ENCODE measurements around the gene UQCRQ. TPM values are rescaled to one million over a fixed set of nuclear protein-coding genes. Genes with fewer than 3 reads are reported as not detected.
A peak's percentile ranks its signal among the peaks of the same experiment; 100 is the strongest.

UQCRQ gene
- total and polyA plus RNA-seq, 2 of the 13 experiments (the other 11 are each of a cell fraction or from before 2014, with no cell fraction given) = 257 to 575 TPM

DNA sequence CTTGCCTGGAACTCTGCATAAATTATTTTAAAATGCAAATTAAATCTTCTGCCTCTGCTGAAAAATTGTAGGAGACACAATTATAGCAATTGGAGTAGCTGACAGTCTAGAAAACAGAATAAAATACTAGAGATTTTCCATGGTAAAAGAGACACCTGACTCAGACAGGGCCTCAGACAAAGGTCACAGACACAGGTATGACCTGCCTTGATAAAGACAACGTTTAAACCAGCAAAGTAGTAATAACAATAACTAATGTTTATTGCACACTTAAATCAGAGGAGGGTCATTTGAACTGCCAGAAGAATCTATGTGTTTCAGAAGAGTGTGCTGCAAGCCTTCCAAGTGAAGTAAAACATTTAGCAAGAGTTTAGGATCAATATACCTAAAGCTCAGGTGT, 49.4 kb upstream of the UQCRQ start:
- no peak overlapping the region for H2AFZ ChIP-seq (ENCODE audit: low read length)
- H3K79me2 ChIP-seq (ENCODE audit: insufficient read depth, low read length) = no peaks in the 10 kb centered on the region
- BruUV-seq (replicated peaks) = no TSS peak
- H3K36me3 ChIP-seq (replicated peaks in 1 of 2; ENCODE audit: control insufficient read depth in 1 of 2, insufficient read depth in 2 of 2, low read length in 2 of 2) = no peaks in the 10 kb centered on the region
- CTCF ChIA-PET (ENCODE audit: low intra/inter-chr PET ratio, low total read pairs) = no interaction called here
- POLR2A ChIA-PET = interaction anchor here (6.7 kb wide), 1 partner anchor 8 kb away, joined by 176 read pairs; no protein-coding TSS in a partner anchor
- H3K27ac ChIP-seq (ENCODE audit: extremely low read length, insufficient read depth, low read length) = no peak overlapping the region
- intact Hi-C loops (cut with micrococcal nuclease; ENCODE audit: unreplicated experiment) = no loop called here
- TF ChIP-seq, protein P1, sequence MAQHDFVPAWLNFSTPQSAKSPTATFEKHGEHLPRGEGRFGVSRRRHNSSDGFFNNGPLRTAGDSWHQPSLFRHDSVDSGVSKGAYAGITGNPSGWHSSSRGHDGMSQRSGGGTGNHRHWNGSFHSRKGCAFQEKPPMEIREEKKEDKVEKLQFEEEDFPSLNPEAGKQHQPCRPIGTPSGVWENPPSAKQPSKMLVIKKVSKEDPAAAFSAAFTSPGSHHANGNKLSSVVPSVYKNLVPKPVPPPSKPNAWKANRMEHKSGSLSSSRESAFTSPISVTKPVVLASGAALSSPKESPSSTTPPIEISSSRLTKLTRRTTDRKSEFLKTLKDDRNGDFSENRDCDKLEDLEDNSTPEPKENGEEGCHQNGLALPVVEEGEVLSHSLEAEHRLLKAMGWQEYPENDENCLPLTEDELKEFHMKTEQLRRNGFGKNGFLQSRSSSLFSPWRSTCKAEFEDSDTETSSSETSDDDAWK (CRISPR knock-in tag; IDR thresholded peaks at IDR 0.05) = no peak
- TF ChIP-seq MLLT10 (CRISPR knock-in tag; IDR thresholded peaks at IDR 0.05) = no peak
- no peak for TF ChIP-seq KDM1A (CRISPR knock-in tag; IDR thresholded peaks at IDR 0.05)
- no peaks in the 10 kb centered on the region for H4K20me1 ChIP-seq (ENCODE audit: insufficient read depth, low read length)
- WGBS (ENCODE audit: low lambda C conversion rate) = 4% methylated on average over 1 of the region's 1 CpG
- ATAC-seq (no peak), DNase-seq (ENCODE audit: low spot score) (no peak), FAIRE-seq (no peak)
- H3K4me1 ChIP-seq (ENCODE audit: insufficient read depth, low read length) = peaks cover 60% of the 10 kb centered on the region
- H3K9me3 ChIP-seq (ENCODE audit: low read length) = no peaks in the 10 kb centered on the region
- H3K9ac ChIP-seq (ENCODE audit: insufficient read depth, low read depth, low read length) = no peak overlapping the region
- in situ Hi-C loops (cut with HindIII; ENCODE audit: extremely low pct_ligation_motif_present, low pct_unique_long_range_greater_than_20kb) = loop anchor here (5.0 kb wide), 1 partner anchor 45 kb away; no protein-coding TSS in a partner anchor
- no peaks in the 10 kb centered on the region for H3K27me3 ChIP-seq (ENCODE audit: control insufficient read depth in 1 of 2, insufficient read depth in 2 of 2, low read length in 2 of 2)
- no peak overlapping the region for H3K4me3 ChIP-seq (replicated peaks in 1 of 3; ENCODE audit: insufficient read depth in 1 of 3, low read depth in 2 of 3, low read length in 3 of 3)
- H3K4me2 ChIP-seq (ENCODE audit: low read depth, low read length) = no peak overlapping the region

DNA sequence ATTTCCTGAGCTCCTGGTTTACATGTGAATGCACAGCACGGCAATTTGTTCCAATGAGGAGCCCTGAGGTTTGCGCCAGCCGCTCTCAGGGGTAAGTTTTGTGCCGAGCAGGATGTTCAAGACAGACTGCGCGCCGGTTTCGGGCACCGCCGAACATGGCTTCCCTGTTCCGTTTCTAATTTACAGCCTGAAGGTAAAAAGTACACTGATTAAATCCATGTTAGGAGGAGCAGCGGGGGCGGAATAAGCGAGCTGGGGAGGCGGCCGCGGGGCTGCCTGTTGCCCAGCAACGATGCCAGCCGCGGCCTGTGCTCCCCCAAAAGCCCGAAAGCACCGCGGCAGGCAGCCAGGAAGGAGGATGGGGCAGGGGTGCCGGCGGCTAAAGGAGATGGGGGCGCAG, 47.0 kb upstream of the UQCRQ start:
- no peak for DNase-seq (ENCODE audit: low spot score)
- Histone ChIP-seq H3K79me2 (ENCODE audit: insufficient read depth, low read length) (no peaks in the 10 kb centered on the region), H3K4me1 (ENCODE audit: insufficient read depth, low read length) (peaks cover 56% of the 10 kb centered on the region), H3K27ac (ENCODE audit: extremely low read length, insufficient read depth, low read length) (no peak overlapping the region), H4K20me1 (ENCODE audit: insufficient read depth, low read length) (no peaks in the 10 kb centered on the region), H2AFZ (ENCODE audit: low read length) (no peak overlapping the region), H3K9me3 (ENCODE audit: low read length) (no peaks in the 10 kb centered on the region), H3K4me2 (ENCODE audit: low read depth, low read length) (no peak overlapping the region), H3K9ac (ENCODE audit: insufficient read depth, low read depth, low read length) (no peak overlapping the region), H3K36me3 (replicated peaks in 1 of 2; ENCODE audit: control insufficient read depth in 1 of 2, insufficient read depth in 2 of 2, low read length in 2 of 2) (peaks cover 4 to 11% of the 10 kb centered on the region in 2 experiments; a peak in 3 of 5 replicates), H3K4me3 (replicated peaks in 1 of 3; ENCODE audit: insufficient read depth in 1 of 3, low read depth in 2 of 3, low read length in 3 of 3) (no peak overlapping the region), H3K27me3 (ENCODE audit: control insufficient read depth in 1 of 2, insufficient read depth in 2 of 2, low read length in 2 of 2) (no peaks in the 10 kb centered on the region)
- ATAC-seq = no peak
- ChIA-PET CTCF (ENCODE audit: low intra/inter-chr PET ratio, low total read pairs) (interaction anchor here (0.6 to 4.5 kb wide), 6 partner anchors 10 to 105 kb away, joined by 3 to 54 read pairs (median 4); no protein-coding TSS in a partner anchor), POLR2A (interaction anchor here (0.5 to 6.7 kb wide), 10 partner anchors 10 to 292 kb away, joined by 4 to 176 read pairs (median 6); partner anchors contain the start of genes GDF9, KIF3A, SEPTIN8 and SHROOM1)
- no TSS peak for BruUV-seq (replicated peaks)
- in situ Hi-C loops (cut with HindIII; ENCODE audit: extremely low pct_ligation_motif_present, low pct_unique_long_range_greater_than_20kb) = loop anchor here (5.0 kb wide), 1 partner anchor 47 kb away; no protein-coding TSS in a partner anchor
- TF ChIP-seq PRPF4 (IDR thresholded peaks at IDR 0.05; ENCODE audit: low read depth, low read length, poor library complexity, severe bottlenecking) = peak; percentile 40
- no peak for TF ChIP-seq ZNF33A (CRISPR knock-in tag; IDR thresholded peaks at IDR 0.05; ENCODE audit: borderline replicate concordance)
- no peak for TF ChIP-seq SP4 (CRISPR knock-in tag; IDR thresholded peaks at IDR 0.05)
- peak; percentile 9; the same call in 1 of the 2 replicates for TF ChIP-seq ZBTB38 (CRISPR knock-in tag; IDR thresholded peaks at IDR 0.05)
- TF ChIP-seq, protein P2, sequence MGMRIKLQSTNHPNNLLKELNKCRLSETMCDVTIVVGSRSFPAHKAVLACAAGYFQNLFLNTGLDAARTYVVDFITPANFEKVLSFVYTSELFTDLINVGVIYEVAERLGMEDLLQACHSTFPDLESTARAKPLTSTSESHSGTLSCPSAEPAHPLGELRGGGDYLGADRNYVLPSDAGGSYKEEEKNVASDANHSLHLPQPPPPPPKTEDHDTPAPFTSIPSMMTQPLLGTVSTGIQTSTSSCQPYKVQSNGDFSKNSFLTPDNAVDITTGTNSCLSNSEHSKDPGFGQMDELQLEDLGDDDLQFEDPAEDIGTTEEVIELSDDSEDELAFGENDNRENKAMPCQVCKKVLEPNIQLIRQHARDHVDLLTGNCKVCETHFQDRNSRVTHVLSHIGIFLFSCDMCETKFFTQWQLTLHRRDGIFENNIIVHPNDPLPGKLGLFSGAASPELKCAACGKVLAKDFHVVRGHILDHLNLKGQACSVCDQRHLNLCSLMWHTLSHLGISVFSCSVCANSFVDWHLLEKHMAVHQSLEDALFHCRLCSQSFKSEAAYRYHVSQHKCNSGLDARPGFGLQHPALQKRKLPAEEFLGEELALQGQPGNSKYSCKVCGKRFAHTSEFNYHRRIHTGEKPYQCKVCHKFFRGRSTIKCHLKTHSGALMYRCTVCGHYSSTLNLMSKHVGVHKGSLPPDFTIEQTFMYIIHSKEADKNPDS (CRISPR knock-in tag; IDR thresholded peaks at IDR 0.05) = no peak
- no peak for TF ChIP-seq ZNF350 (CRISPR knock-in tag; IDR thresholded peaks at IDR 0.05; ENCODE audit: borderline replicate concordance, low read depth)
- TF ChIP-seq PHF8 (CRISPR knock-in tag; IDR thresholded peaks at IDR 0.05) = no peak
- no peak for TF ChIP-seq ZNF296 (CRISPR knock-in tag; conservative IDR thresholded peaks at IDR 0.05)
- no peak for TF ChIP-seq REXO4 (CRISPR knock-in tag; IDR thresholded peaks at IDR 0.05; ENCODE audit: borderline replicate concordance)
- no peak for TF ChIP-seq ZNF552 (CRISPR knock-in tag; IDR thresholded peaks at IDR 0.05; ENCODE audit: borderline replicate concordance)
- intact Hi-C loops (cut with micrococcal nuclease; ENCODE audit: unreplicated experiment) = no loop called here
- WGBS (ENCODE audit: low lambda C conversion rate) = 92% methylated on average over 26 of the region's 26 CpGs
- FAIRE-seq = no peak
